ENCODE data around the gene MINDY4.

Gene MINDY4

DNA sequence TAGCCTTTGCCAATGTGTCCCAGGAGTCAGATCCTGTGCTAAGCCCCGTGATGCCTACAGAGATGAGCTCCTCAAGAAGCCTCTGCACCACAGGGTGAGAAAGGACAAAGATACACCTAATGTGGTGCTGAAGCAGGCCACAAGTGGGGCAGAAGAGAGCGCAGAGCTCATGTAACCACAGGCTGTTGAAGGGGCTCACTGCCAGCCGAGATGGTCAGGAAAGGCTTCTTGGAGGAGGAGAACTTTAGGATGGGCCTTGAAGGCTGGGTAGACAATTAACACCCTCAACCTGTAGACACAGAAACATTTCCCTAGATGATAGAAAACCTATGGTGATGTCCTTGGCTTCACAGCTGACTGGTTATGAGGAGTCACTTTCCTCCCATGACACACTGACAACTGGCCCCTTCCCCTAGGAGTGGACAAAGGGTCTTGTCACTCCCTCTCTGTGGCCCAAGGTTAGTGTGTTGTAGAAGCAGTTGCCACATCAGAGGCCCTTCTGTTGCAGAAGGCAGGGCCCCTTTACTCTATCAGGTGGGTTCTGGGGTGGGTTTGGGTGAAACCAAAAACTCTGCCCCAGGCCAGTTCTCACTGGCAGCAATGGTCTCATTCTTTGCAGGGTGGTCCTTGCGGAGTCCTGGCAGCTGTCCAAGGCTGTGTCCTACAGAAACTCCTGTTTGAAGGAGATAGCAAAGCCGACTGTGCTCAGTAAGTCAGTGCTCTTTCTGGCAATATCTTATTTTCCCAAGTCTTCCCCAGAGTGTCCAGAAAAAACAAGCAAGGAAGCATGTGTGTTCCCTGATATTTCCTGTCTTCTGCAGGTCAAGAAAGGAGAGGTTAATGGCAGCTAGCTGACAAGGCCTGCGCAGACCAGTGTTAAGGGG, 69.2 kb downstream of the MINDY4 start:
- no peak for TF ChIP-seq GATA3 (IDR thresholded peaks at IDR 0.05; ENCODE audit: low read depth, low read length)
- TF ChIP-seq GATA2 (IDR thresholded peaks at IDR 0.05; ENCODE audit: low read depth, low read length), result no peak

GRCh38 chr7:30841025-30841735, 70.0 kb downstream of the MINDY4 start:
- TF ChIP-seq GATA3 (IDR thresholded peaks at IDR 0.05; ENCODE audit: low read depth, low read length) (no peak), GATA2 (IDR thresholded peaks at IDR 0.05; ENCODE audit: low read depth, low read length) (no peak)

GRCh38 chr7:30841801-30842541, 70.8 kb downstream of the MINDY4 start:
- TF ChIP-seq GATA3 (IDR thresholded peaks at IDR 0.05; ENCODE audit: low read depth, low read length) (no peak), GATA2 (IDR thresholded peaks at IDR 0.05; ENCODE audit: low read depth, low read length) (no peak)

- TF ChIP-seq GATA3 (IDR thresholded peaks at IDR 0.05; ENCODE audit: low read depth, low read length), result no peak
- no peak for TF ChIP-seq GATA2 (IDR thresholded peaks at IDR 0.05; ENCODE audit: low read depth, low read length)
Observed at GRCh38 chr7:30842542-30843451, 71.6 kb downstream of the MINDY4 start.

DNA sequence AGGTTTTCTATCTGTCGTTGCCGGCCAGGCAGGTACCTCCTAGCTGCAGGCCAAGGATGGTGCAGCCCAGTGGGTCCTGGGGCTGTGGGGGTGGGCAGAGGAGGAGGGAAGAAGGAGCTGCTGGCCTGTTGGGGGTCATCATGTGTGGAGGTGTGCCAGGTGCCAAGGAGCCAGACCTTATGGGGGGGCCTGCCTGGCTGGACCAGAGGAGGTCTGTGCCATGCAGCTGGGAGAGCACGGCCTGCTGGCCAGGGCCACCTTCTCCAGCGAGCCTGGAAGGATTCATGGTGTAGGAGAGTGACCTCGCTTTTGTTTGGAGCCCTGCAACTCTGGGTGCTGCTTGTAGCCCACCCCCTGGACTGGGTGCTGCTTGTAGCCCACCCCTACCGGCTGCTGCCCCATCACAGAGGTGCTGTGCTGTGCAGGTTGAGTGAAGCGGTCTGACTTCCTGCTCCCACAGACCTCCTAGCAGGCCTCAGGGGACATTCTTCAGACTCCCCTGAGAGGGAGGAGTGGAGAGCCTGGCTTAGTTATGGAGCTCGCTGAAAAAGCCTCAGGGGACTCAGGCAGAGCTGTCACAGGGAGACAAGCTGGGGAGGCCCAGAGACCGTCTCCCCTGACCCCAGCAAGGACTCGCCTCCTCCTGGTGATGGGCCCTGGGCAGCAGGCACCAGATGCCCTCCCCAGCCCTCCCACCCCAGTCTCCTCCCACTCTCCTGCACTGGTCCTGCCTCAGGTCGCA, 72.7 kb downstream of the MINDY4 start:
- TF ChIP-seq GATA3 (IDR thresholded peaks at IDR 0.05; ENCODE audit: low read depth, low read length), result no peak
- no peak for TF ChIP-seq GATA2 (IDR thresholded peaks at IDR 0.05; ENCODE audit: low read depth, low read length)

GRCh38 chr7:30844483-30844874, 73.3 kb downstream of the MINDY4 start:
- TF ChIP-seq GATA2 (IDR thresholded peaks at IDR 0.05; ENCODE audit: low read depth, low read length), result no peak
- no peak for TF ChIP-seq GATA3 (IDR thresholded peaks at IDR 0.05; ENCODE audit: low read depth, low read length)

DNA sequence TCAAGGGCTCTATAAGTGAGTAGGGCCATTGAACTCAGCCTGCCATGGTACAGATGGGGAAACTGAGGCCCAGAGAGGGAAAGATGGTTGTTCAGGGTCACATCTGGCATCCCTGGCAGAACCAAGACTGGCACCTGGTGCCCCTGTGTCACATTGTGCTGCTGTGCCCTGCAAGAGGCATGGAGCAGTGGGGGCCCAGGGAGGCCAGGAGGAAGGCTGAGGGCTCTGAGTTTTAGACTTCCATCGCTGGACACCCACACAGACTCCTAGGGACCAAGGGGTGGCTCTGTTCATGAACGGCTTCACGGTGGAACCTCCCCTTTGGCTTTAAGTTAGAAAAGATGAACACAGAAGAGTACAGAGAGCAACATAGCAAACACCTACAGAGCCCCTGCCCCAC, 73.7 kb downstream of the MINDY4 start:
- TF ChIP-seq GATA3 (IDR thresholded peaks at IDR 0.05; ENCODE audit: low read depth, low read length) (no peak), GATA2 (IDR thresholded peaks at IDR 0.05; ENCODE audit: low read depth, low read length) (no peak)

DNA sequence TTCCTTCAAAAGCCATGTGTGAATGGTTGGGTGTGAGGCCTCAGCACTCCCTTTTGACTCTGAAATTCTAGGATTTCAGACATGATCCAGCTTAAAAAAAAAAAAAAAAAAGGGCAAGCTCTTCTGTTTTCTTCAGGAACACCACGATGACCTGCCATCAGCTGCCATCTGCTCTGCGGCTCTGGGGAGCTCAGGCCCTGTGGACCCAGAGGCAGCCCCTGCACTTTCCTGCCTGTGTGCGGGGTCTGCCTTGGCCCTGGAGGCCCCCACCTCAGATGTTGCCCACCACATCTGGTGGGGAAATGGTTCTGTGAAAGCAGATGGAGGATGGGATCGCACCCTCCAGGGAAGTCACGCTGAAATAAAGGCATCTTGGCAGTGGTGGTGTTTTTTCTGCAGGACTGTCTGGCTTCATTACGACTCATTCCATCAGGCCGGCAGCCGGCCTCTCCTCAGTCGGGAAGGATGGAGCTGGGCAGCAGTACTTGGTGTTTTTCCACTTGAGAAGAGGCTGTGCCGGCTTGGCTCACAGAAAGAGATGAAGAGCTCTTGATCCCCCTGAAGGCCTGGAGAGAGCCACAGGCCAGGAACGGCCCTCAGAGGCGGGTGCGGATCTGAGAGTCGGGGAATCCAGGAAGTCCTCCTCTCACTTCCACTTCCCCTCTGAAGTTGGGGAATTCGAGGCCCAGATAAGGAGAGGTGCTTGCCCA, 74.4 kb downstream of the MINDY4 start:
- TF ChIP-seq GATA3 (IDR thresholded peaks at IDR 0.05; ENCODE audit: low read depth, low read length) (no peak), GATA2 (IDR thresholded peaks at IDR 0.05; ENCODE audit: low read depth, low read length) (no peak)

GRCh38 chr7:30846378-30846777, 75.2 kb downstream of the MINDY4 start:
- TF ChIP-seq GATA3 (IDR thresholded peaks at IDR 0.05; ENCODE audit: low read depth, low read length) (no peak), GATA2 (IDR thresholded peaks at IDR 0.05; ENCODE audit: low read depth, low read length) (no peak)

GRCh38 chr7:30848121-30848855, 77.1 kb downstream of the MINDY4 start:
- TF ChIP-seq GATA3 (IDR thresholded peaks at IDR 0.05; ENCODE audit: low read depth, low read length), result no peak
- no peak for TF ChIP-seq GATA2 (IDR thresholded peaks at IDR 0.05; ENCODE audit: low read depth, low read length)

GRCh38 chr7:30849565-30849964, 78.3 kb downstream of the MINDY4 start:
- TF ChIP-seq GATA2 (IDR thresholded peaks at IDR 0.05; ENCODE audit: low read depth, low read length) (peak; percentile 90), GATA3 (IDR thresholded peaks at IDR 0.05; ENCODE audit: low read depth, low read length) (no peak)

All from SH-SY5Y (cell line).